Measurements from ENCODE around the gene ENTPD7.

ENTPD7 gene

GRCh38 chr10:99654390-99655175, 4.7 kb upstream of the ENTPD7 start:
- Histone ChIP-seq H4K20me1 (ENCODE audit: insufficient read depth, low read length) (no peaks in the 10 kb centered on the region), H3K4me1 (ENCODE audit: low read length) (no peaks in the 10 kb centered on the region), H3K27me3 (replicated peaks; ENCODE audit: insufficient read depth, low read length) (no peaks in the 10 kb centered on the region), H3K27ac (ENCODE audit: low read length) (no peak overlapping the region), H3K9me3 (replicated peaks; ENCODE audit: insufficient read depth, low read length) (no peaks in the 10 kb centered on the region), H3K36me3 (replicated peaks; ENCODE audit: insufficient read depth, low read length) (no peaks in the 10 kb centered on the region), H3K9me2 (replicated peaks; ENCODE audit: insufficient read depth, low read length) (no peaks in the 10 kb centered on the region), H3F3A (ENCODE audit: insufficient read depth, low read length) (no peaks in the 10 kb centered on the region), H2AFZ (ENCODE audit: low read length) (no peak overlapping the region), H3K79me2 (ENCODE audit: low read length) (peaks cover under 1% of the 10 kb centered on the region; the same call in 1 of the 2 replicates), H3K4me3 (ENCODE audit: low read length) (no peak overlapping the region), H3K4me2 (ENCODE audit: low read depth, low read length) (no peak overlapping the region), H3K9ac (ENCODE audit: low read length) (no peak overlapping the region)
- DNase-seq = no peak
- TF ChIP-seq EZH2phosphoT487 (IDR thresholded peaks at IDR 0.05; ENCODE audit: low read length) (no peak), CTCF (IDR thresholded peaks at IDR 0.05; ENCODE audit: low read length) (no peak), EZH2 (optimal IDR thresholded peaks at IDR 0.05; ENCODE audit: low read depth, low read length) (no peak)

GRCh38 chr10:99656199-99657064, 2.9 kb upstream of the ENTPD7 start:
- Histone ChIP-seq H3K79me2 (ENCODE audit: low read length) (peaks cover 6% of the 10 kb centered on the region; the same call in 1 of the 2 replicates), H3K27ac (ENCODE audit: low read length) (no peak overlapping the region), H3K4me1 (ENCODE audit: low read length) (no peaks in the 10 kb centered on the region), H2AFZ (ENCODE audit: low read length) (no peak overlapping the region), H3K4me3 (ENCODE audit: low read length) (no peak overlapping the region), H4K20me1 (ENCODE audit: insufficient read depth, low read length) (no peaks in the 10 kb centered on the region), H3F3A (ENCODE audit: insufficient read depth, low read length) (no peaks in the 10 kb centered on the region), H3K36me3 (replicated peaks; ENCODE audit: insufficient read depth, low read length) (no peaks in the 10 kb centered on the region), H3K9me3 (replicated peaks; ENCODE audit: insufficient read depth, low read length) (no peaks in the 10 kb centered on the region), H3K9ac (ENCODE audit: low read length) (no peak overlapping the region), H3K9me2 (replicated peaks; ENCODE audit: insufficient read depth, low read length) (no peaks in the 10 kb centered on the region), H3K27me3 (replicated peaks; ENCODE audit: insufficient read depth, low read length) (no peaks in the 10 kb centered on the region), H3K4me2 (ENCODE audit: low read depth, low read length) (no peak overlapping the region)
- TF ChIP-seq EZH2 (optimal IDR thresholded peaks at IDR 0.05; ENCODE audit: low read depth, low read length) = no peak
- TF ChIP-seq CTCF (IDR thresholded peaks at IDR 0.05; ENCODE audit: low read length) = no peak
- TF ChIP-seq EZH2phosphoT487 (IDR thresholded peaks at IDR 0.05; ENCODE audit: low read length) = no peak
- DNase-seq = no peak

GRCh38 chr10:99658622-99659030, 683 bp upstream of the ENTPD7 start:
- peak overlapping the region; percentile 73 for H3K4me2 ChIP-seq (ENCODE audit: low read depth, low read length)

More at GRCh38 chr10:99658622-99659030, 683 bp upstream of the ENTPD7 start:
- H3K9me3 ChIP-seq (replicated peaks; ENCODE audit: insufficient read depth, low read length) = no peaks in the 10 kb centered on the region
- no peaks in the 10 kb centered on the region for H3K9me2 ChIP-seq (replicated peaks; ENCODE audit: insufficient read depth, low read length)
- TF ChIP-seq EZH2 (optimal IDR thresholded peaks at IDR 0.05; ENCODE audit: low read depth, low read length) = no peak
- TF ChIP-seq CTCF (IDR thresholded peaks at IDR 0.05; ENCODE audit: low read length) = no peak
- TF ChIP-seq EZH2phosphoT487 (IDR thresholded peaks at IDR 0.05; ENCODE audit: low read length) = no peak
- H3K27ac ChIP-seq (ENCODE audit: low read length) = no peak overlapping the region
- no peaks in the 10 kb centered on the region for H3F3A ChIP-seq (ENCODE audit: insufficient read depth, low read length)
- H3K27me3 ChIP-seq (replicated peaks; ENCODE audit: insufficient read depth, low read length) = no peaks in the 10 kb centered on the region
- peak overlapping the region; percentile 47; the same call in 1 of the 2 replicates for H3K9ac ChIP-seq (ENCODE audit: low read length)
- no peaks in the 10 kb centered on the region for H3K36me3 ChIP-seq (replicated peaks; ENCODE audit: insufficient read depth, low read length)
- DNase-seq = no peak
- H3K4me1 ChIP-seq (ENCODE audit: low read length) = no peaks in the 10 kb centered on the region
- H3K79me2 ChIP-seq (ENCODE audit: low read length) = peaks cover 6% of the 10 kb centered on the region; the same call in 1 of the 2 replicates
- no peaks in the 10 kb centered on the region for H4K20me1 ChIP-seq (ENCODE audit: insufficient read depth, low read length)
- peak overlapping the region; percentile 97 for H3K4me3 ChIP-seq (ENCODE audit: low read length)
- peak overlapping the region; percentile 86 for H2AFZ ChIP-seq (ENCODE audit: low read length)
